Endothelial cell of umbilical vein (primary cell): ENCODE results near the gene NLE1. TPM values are rescaled to one million over a fixed set of nuclear protein-coding genes. Genes with fewer than 3 reads are reported as not detected.

Experiments
- BruUV-seq: library from RNA; stranded (reverse); fragments of 400-500 nt; replicated peaks from 2 replicates; lab custom pipeline; 2021; lab: Mats Ljungman, UMichigan
- CTCF ChIA-PET: fragments of 300-600, 350-600 bp; sonication (Branson Sonifier 250); formaldehyde crosslinking; loops from one replicate; lab custom pipeline; 2021; ENCODE audit warnings: antibody characterized with exemption, inconsistent platforms; lab: Charles Lee
- POLR2A ChIA-PET: fragments of 300-600, 350-600 bp; sonication (Branson Sonifier 250); formaldehyde crosslinking; loops from one replicate; lab custom pipeline; 2021; ENCODE audit warnings: antibody characterized with exemption, inconsistent platforms; lab: Charles Lee
- DNase-seq: peaks from one replicate; pipeline ENCODE4 v3.0.0-alpha.2; 2011; ENCODE audit warnings: low read depth, low spot score
- FAIRE-seq: peaks from 2 replicates; lab custom pipeline; 2011; peaks lifted over from hg19 to GRCh38; lab: Jason Lieb, UNC
- H2AFZ ChIP-seq: 2 replicates; pipeline ENCODE4 v1.6.0; 2012; ENCODE audit warnings: low read depth, low read length, control low read depth, inconsistent platforms
- H3K27ac ChIP-seq: 2 replicates; pipeline ENCODE4 v1.5.1; 2011; ENCODE audit warnings: low read depth, mild to moderate bottlenecking, control low read depth, low read length, moderate library complexity; ENCODE audit not compliant: insufficient read depth
- H3K27me3 ChIP-seq, 2 experiments: 2 replicates each; pipeline versions ENCODE4 v1.6.0 to v1.6.1; 2011; ENCODE audit warnings: low read length in 2 of 2, mixed read lengths in 1 of 2; ENCODE audit not compliant: control insufficient read depth in 2 of 2, insufficient read depth in 2 of 2
- H3K36me3 ChIP-seq, 2 experiments: 2 replicates in 1 of 2; 3 replicates in 1 of 2; pipeline ENCODE4 v1.5.1; 2011; ENCODE audit warnings: low read length in 2 of 2, mild to moderate bottlenecking in 1 of 2, moderate library complexity in 1 of 2; ENCODE audit not compliant: control insufficient read depth in 2 of 2, insufficient read depth in 2 of 2; ENCODE audit errors: extremely low read depth in 1 of 2
- H3K4me1 ChIP-seq: 3 replicates; pipeline ENCODE4 v1.5.1; 2011; ENCODE audit warnings: mild to moderate bottlenecking, low read length; ENCODE audit not compliant: control insufficient read depth, insufficient read depth; ENCODE audit errors: extremely low read depth
- H3K4me2 ChIP-seq: 2 replicates; pipeline ENCODE4 v1.6.1; 2011; ENCODE audit warnings: low read length, control low read depth, mixed read lengths; ENCODE audit not compliant: insufficient read depth
- H3K4me3 ChIP-seq, 3 experiments: fragments of 200-600 bp in 1 of 3; sonication (generic), shearing (Covaris generic) in 1 of 3; replicated peaks in 1 of 3; 2 replicates each; pipeline ENCODE4 v1.5.1; 2011 to 2016; ENCODE audit warnings: control low read depth in 3 of 3, low read length in 3 of 3, mild to moderate bottlenecking in 2 of 3, inconsistent platforms in 1 of 3, low read depth in 1 of 3, moderate library complexity in 1 of 3; ENCODE audit not compliant: insufficient read depth in 1 of 3
- H3K79me2 ChIP-seq: 2 replicates; pipeline ENCODE4 v1.6.0; 2012; ENCODE audit warnings: low read length, inconsistent platforms; ENCODE audit not compliant: control insufficient read depth, insufficient read depth
- H3K9ac ChIP-seq: replicated peaks from 2 replicates; pipeline ENCODE3; 2011; ENCODE audit warnings: low read length, control low read depth; ENCODE audit not compliant: insufficient read depth; ENCODE audit errors: extremely low read depth
- H3K9me1 ChIP-seq: replicated peaks from 3 replicates; pipeline ENCODE4 v1.6.0; 2011; ENCODE audit warnings: mild to moderate bottlenecking, low read length; ENCODE audit not compliant: control insufficient read depth, insufficient read depth; ENCODE audit errors: extremely low read depth
- H3K9me3 ChIP-seq: replicated peaks from 2 replicates; pipeline ENCODE4 v1.5.1; 2012; ENCODE audit warnings: low read length, inconsistent platforms; ENCODE audit not compliant: control insufficient read depth, insufficient read depth
- H4K20me1 ChIP-seq: replicated peaks from 2 replicates; pipeline ENCODE3; 2011; ENCODE audit warnings: mild to moderate bottlenecking, low read length; ENCODE audit not compliant: control insufficient read depth, insufficient read depth; ENCODE audit errors: extremely low read depth
- CTCF ChIP-seq, 2 donors: IDR thresholded peaks; 1 replicate in 1 of 2; 2 replicates in 1 of 2; pipeline ENCODE4 v1.5.1; 2011; ENCODE audit warnings: low read length in 2 of 2, mild to moderate bottlenecking in 2 of 2, moderate library complexity in 2 of 2, control low read depth in 1 of 2, inconsistent platforms in 1 of 2, low read depth in 1 of 2; ENCODE audit not compliant: insufficient read depth in 1 of 2; ENCODE audit errors: extremely low read depth in 1 of 2
- EZH2 ChIP-seq: IDR thresholded peaks from 2 replicates; pipeline ENCODE4 v1.6.1; 2012; ENCODE audit warnings: borderline replicate concordance, low read depth, mild to moderate bottlenecking, moderate library complexity, low read length, inconsistent platforms; ENCODE audit not compliant: severe bottlenecking
- FOS ChIP-seq: IDR thresholded peaks from 2 replicates; pipeline ENCODE4 v1.6.1; 2011; ENCODE audit warnings: mild to moderate bottlenecking, low read length, moderate library complexity, borderline replicate concordance; ENCODE audit not compliant: insufficient read depth
- GATA2 ChIP-seq: IDR thresholded peaks from 2 replicates; pipeline ENCODE4 v1.7.0; 2011; ENCODE audit warnings: low read depth, mild to moderate bottlenecking, moderate library complexity, mixed read lengths, low read length; ENCODE audit not compliant: insufficient read length, insufficient read depth
- JUN ChIP-seq: IDR thresholded peaks from 2 replicates; pipeline ENCODE4 v1.6.1; 2011; ENCODE audit warnings: borderline replicate concordance, low read depth; ENCODE audit not compliant: insufficient read length, insufficient read depth
- MAX ChIP-seq: IDR thresholded peaks from 2 replicates; pipeline ENCODE4 v1.6.1; 2011; ENCODE audit not compliant: insufficient read depth, insufficient read length
- MYC ChIP-seq: IDR thresholded peaks from one replicate; pipeline ENCODE4 v1.6.1; 2011; ENCODE audit warnings: mild to moderate bottlenecking, low read depth, low read length
- POLR2A ChIP-seq: IDR thresholded peaks from 2 replicates; pipeline ENCODE4 v1.6.1; 2012; ENCODE audit warnings: low read depth, mild to moderate bottlenecking, control low read depth, low read length
- POLR2AphosphoS5 ChIP-seq: IDR thresholded peaks from 2 replicates; pipeline ENCODE4 v1.6.1; 2012; ENCODE audit warnings: low read depth, mild to moderate bottlenecking, control low read depth, low read length, moderate library complexity; ENCODE audit not compliant: insufficient read depth
- dilution Hi-C: fragments of 300-500 bp; cut with MboI; formaldehyde crosslinking; loops from one replicate; pipeline ENCODE4 v1.15.0; 2019; ENCODE audit warnings: low sequenced_read_pairs; ENCODE audit not compliant: extremely low pct_ligation_motif_present
- intact Hi-C: fragments of 100-400 bp; cut with micrococcal nuclease; formaldehyde crosslinking; loops from one replicate; pipeline ENCODE4 v1.10.0; 2022
- polyA plus RNA-seq, 4 experiments: library from polyadenylated mRNA; depleted of rRNA in 3 of 4; stranded (reverse) in 3 of 4; unstranded in 1 of 4; fragments of >200 nt; gene quantifications; 2 replicates each; pipeline versions ENCODE4 v1.2.1 to v1.2.3, GENCODE V29; 2011 to 2012; ENCODE audit warnings: missing spikeins in 1 of 4
- total RNA-seq: library from RNA; stranded (reverse); gene quantifications from 2 replicates; pipeline ENCODE4 v1.2.3, GENCODE V29; 2021

NLE1 gene
- total and polyA plus RNA-seq, 2 donors (not counting 3 experiments of a cell fraction or from before 2014, with no cell fraction given) = 19.1 to 22.8 TPM

- Histone ChIP-seq H4K20me1 (no peaks in the 10 kb centered on the region), H3K79me2 (no peaks in the 10 kb centered on the region), H3K4me1 (peaks cover 5% of the 10 kb centered on the region), H3K27me3 (no peaks in the 10 kb centered on the region), H3K9me3 (no peaks in the 10 kb centered on the region), H3K4me3 (no peak overlapping the region), H3K9ac (no peak overlapping the region), H3K27ac (no peak overlapping the region), H2AFZ (no peak overlapping the region), H3K4me2 (no peak overlapping the region), H3K9me1 (no peaks in the 10 kb centered on the region), H3K36me3 (no peaks in the 10 kb centered on the region)
- POLR2A ChIA-PET = no interaction called here
- CTCF ChIA-PET = interaction anchor here (1.0 to 1.1 kb wide), 2 partner anchors 242 to 346 kb away, joined by 3 read pairs; no protein-coding TSS in a partner anchor
- intact Hi-C loops (no loop called here), dilution Hi-C loops (no loop called here)
- DNase-seq = no peak
- BruUV-seq = no TSS peak
- no peak for FAIRE-seq
- no peak for TF ChIP-seq CTCF (IDR thresholded peaks at IDR 0.05; ENCODE audit: extremely low read depth in 1 of 2, insufficient read depth in 1 of 2, low read depth in 1 of 2, low read length in 2 of 2)
- TF ChIP-seq EZH2 = no peak
- no peak for TF ChIP-seq POLR2AphosphoS5
- TF ChIP-seq MAX = no peak
- TF ChIP-seq FOS = no peak
- TF ChIP-seq POLR2A = no peak
- no peak for TF ChIP-seq MYC
- TF ChIP-seq GATA2 = no peak
- TF ChIP-seq JUN = no peak
Measured at GRCh38 chr17:35187481-35187880, 45.4 kb upstream of the NLE1 start.
